Measurements from ENCODE around the gene PARD3B.

DNA sequence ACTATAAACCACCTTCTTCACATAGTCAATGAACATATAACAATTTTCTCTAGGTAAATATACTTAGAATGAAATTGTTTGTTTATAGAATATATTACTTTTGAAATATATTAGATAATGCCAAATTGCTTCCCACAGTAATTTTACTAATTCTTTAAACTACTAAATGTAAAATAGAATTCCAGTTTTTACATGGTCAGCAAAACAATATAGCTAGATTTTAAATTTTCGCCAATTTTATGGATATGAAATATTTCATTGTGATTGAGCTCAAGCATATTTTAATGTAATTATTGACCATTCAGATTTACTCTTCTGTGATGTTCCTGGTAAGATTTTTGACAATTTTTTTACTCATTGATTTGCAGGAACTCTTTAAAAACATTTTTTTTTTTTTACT lies 444.6 kb downstream of the PARD3B start:
- TF ChIP-seq, protein P1, sequence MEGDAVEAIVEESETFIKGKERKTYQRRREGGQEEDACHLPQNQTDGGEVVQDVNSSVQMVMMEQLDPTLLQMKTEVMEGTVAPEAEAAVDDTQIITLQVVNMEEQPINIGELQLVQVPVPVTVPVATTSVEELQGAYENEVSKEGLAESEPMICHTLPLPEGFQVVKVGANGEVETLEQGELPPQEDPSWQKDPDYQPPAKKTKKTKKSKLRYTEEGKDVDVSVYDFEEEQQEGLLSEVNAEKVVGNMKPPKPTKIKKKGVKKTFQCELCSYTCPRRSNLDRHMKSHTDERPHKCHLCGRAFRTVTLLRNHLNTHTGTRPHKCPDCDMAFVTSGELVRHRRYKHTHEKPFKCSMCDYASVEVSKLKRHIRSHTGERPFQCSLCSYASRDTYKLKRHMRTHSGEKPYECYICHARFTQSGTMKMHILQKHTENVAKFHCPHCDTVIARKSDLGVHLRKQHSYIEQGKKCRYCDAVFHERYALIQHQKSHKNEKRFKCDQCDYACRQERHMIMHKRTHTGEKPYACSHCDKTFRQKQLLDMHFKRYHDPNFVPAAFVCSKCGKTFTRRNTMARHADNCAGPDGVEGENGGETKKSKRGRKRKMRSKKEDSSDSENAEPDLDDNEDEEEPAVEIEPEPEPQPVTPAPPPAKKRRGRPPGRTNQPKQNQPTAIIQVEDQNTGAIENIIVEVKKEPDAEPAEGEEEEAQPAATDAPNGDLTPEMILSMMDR (conservative IDR thresholded peaks at IDR 0.05; ENCODE audit: low read depth, low read length) = no peak
- TF ChIP-seq EZH2 (IDR thresholded peaks at IDR 0.05; ENCODE audit: borderline replicate concordance, low read depth, low read length, poor library complexity, severe bottlenecking) = no peak

Data from A673 (cell line).